Prostate gland (tissue), 2 donors: ENCODE data around the gene PIH1D1.

Experiments used
- POLR2A ChIP-seq: fragments of 450-650 bp; IDR thresholded peaks from one replicate; pipeline ENCODE4 v1.6.1; 2016; ENCODE audit warnings: antibody characterized with exemption, mild to moderate bottlenecking
- TF ChIP-seq, protein P1 (sequence below), 4 experiments: fragments of 200-600 bp in 2 of 4; fragments of 450-650 bp in 2 of 4; sonication (generic) in 2 of 4; IDR thresholded peaks; 1 replicate in 3 of 4; 2 replicates in 1 of 4; pipeline ENCODE4 v1.5.1; 2016 to 2019; ENCODE audit warnings: antibody characterized with exemption in 4 of 4, mild to moderate bottlenecking in 2 of 4, moderate library complexity in 2 of 4

GRCh38 chr19:49447485-49448431 is 3.9 kb downstream of the PIH1D1 start:
- TF ChIP-seq, protein P1, sequence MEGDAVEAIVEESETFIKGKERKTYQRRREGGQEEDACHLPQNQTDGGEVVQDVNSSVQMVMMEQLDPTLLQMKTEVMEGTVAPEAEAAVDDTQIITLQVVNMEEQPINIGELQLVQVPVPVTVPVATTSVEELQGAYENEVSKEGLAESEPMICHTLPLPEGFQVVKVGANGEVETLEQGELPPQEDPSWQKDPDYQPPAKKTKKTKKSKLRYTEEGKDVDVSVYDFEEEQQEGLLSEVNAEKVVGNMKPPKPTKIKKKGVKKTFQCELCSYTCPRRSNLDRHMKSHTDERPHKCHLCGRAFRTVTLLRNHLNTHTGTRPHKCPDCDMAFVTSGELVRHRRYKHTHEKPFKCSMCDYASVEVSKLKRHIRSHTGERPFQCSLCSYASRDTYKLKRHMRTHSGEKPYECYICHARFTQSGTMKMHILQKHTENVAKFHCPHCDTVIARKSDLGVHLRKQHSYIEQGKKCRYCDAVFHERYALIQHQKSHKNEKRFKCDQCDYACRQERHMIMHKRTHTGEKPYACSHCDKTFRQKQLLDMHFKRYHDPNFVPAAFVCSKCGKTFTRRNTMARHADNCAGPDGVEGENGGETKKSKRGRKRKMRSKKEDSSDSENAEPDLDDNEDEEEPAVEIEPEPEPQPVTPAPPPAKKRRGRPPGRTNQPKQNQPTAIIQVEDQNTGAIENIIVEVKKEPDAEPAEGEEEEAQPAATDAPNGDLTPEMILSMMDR (IDR thresholded peaks at IDR 0.05): no peak
- no peak for TF ChIP-seq POLR2A
